ENCODE data around the gene NOS2.

Gene NOS2

DNA sequence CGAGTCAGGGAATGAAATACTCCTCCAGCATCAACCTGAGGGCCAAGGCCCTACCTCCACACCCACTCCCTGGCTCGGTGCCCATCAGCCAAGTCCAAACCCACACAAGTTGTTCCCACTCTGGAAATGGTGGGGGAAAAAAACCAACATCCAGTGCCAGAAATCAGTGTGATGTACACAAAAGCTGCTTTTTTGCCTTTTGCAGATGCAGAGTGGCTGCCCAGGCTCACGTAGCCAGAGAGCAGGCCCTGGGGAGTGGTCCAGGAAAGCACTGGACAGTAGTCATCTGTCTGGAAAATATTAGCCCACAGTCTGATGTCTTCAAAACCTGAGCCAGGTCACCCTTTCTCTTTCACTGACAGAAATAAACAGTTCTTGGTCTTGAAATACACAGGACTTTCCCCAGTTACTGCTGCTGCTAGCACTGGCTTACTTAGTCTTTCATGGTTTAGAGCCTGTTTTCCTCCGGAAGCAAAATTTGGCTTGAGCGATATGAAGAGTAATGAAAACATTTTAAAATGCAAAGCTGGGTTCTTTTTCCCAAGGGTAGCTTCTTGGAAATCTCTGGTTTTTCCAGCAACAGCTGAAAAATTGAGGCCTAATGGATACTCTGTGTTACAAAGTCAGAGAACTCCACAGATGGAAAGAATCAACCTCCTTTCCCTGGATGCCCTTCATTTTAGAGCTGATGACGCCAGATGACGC lies 18.2 kb upstream of the NOS2 start:
- DNase-seq (ENCODE audit: low read depth): no peak

DNA sequence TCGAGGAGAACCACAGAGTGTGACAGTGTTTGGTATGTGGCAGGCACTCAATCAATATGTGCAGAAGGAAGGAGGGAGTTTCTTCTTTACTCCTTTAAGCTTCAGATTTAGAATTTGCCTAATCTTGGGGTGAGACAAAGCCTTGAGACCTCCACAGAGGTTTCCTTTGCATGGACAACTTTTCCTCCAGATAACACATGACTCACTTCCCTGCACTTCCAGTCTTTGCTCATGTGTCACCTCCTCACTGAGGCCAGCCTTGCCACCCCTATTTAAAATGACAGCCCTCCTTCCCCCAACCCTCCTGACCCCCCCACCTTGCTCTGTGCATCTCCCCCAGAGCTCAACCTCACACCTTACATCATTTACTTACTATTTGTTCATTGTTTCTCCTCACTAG lies 17.4 kb upstream of the NOS2 start:
- DNase-seq (ENCODE audit: low read depth): no peak

DNA sequence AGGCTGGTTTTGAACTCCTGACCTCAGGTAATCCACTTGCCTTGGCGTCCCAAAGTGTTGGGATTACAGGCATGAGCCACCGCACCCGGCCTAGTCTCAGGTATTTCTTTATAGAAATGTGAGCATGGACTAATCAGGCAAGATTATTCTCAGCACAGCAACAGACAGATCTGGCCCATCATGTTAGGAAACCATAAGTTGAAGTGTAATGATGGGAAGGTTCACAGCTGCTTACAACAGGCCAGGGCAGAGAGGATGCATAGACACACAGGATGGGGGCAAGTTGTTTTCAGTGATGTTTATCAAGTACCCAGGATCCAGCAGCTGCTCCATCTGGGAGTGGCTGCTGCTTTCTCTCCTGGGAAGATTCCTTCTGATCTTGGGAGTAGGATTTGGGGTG lies 16.6 kb upstream of the NOS2 start:
- DNase-seq (ENCODE audit: low read depth): no peak

DNA sequence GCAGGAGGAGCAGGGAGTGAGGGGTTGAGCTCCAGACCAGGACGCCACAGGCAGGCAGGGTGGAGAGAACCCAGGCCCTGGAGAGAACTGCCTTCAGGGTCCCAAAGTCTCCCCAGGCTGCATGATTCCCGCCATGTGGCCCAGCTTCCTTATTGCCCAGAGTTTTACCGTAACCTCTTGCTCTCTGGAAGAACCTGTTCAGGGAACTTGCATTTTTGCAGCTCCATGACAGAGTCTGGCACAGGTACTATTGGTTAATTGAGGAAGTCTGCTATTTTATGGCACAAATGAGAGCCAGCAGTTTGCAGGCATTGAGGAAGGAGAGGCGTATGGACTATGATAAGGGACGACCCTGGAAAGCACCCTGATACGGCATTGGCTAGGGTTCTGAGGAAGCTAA lies 11.6 kb upstream of the NOS2 start:
- no peak for DNase-seq (ENCODE audit: low read depth)

DNA sequence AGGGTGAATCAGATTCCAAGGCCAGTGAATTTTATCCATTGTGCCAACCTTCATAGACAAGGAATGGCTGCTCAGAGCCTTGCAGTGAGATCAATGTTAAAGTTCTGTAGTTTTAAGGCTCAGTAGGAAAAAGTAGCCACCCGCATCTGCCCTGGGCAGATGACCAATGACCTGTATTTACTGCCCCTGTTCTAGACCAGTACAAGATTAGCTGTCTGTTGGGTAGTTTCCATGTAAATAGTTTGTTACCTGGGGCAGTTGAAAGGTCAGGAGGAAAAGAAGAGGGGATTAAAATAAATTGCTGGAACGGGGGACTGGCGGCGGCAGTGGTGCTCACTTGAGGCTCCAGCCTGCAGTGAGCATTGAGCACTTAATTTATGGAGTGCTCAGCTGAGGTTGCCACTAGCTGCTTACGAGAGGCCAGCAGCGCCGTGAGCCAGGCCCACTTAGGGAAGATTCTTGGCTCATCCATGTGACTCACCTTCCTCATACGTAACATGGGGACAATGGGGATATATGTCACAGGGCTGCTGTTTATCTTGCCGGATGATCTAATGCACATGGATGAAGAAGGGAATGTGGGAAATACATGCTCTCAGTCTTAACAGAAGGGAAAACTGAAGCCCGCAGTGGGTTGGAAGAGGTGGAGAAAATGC lies 10.7 kb upstream of the NOS2 start:
- no peak for DNase-seq (ENCODE audit: low read depth)

DNA sequence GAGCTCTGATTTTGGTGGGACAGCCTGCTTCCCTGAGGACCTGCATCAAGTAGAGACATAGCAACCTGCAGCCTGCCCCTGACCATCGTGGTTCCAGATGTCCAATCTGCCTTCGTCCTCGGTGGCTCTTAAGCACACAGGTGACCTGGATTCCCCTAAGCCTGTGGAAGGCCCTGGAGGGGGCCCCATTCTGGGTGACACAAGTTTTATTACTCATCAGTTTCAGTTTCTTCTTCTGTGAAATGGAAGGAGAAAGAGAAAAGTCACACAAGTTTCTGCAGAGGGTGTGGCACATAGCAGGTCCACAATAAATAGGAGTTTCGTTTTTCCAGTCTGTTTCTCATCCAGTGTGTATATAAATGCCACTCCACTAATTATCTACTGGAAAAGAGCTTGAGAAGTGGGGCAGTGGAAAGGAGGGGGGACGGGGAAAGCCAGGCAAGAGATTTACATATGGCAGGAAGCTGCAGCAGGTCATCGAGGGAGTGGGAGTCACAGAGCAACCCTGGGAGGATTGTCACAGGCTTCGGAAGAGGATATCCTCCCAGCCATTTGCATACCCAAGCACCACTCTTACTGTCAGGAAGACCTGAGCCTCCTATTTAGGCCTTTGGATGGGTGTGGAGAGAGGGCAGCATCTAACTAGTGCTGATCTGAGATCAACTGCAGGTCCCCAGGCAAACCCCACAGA lies 10.0 kb upstream of the NOS2 start:
- DNase-seq (ENCODE audit: low read depth): no peak

DNA sequence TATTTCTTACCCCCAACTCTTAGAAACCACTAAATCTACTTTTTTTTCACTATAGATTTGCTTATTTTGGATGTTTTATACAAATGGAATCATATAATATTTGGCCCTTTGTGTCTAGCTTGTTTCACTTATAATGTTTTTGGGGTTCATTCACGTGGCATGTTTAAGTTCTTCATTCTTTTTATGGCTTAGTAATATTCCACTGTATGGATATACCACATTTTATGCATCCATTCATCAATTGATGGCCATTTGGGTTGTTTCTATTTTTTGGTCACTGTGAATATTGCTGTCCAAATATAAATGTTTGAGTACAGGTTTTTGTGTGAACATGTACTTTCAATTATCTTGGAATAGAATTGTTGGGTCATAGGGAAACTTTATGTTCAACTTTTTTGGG lies 9.2 kb upstream of the NOS2 start:
- no peak for DNase-seq (ENCODE audit: low read depth)

DNA sequence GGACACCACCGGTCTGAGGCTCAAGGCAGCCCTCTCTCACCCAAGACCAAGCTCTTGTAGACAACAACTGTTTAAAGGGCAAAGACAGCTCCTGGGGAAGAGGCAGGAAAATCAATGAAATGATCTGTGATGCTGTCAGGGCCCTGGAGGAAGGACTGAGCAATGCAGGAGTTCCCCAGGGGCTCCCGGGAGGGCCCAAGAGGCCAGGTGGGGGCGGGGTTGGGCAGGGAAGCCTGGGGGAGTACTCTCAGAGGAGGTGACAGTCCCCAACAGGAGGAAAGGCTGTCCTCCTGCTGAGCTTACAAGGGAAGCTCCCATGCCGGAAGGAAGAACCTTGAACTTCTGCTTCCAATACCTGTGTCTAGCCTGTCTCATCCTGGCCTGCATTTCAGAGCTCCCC lies 8.3 kb upstream of the NOS2 start:
- DNase-seq (ENCODE audit: low read depth): no peak

DNA sequence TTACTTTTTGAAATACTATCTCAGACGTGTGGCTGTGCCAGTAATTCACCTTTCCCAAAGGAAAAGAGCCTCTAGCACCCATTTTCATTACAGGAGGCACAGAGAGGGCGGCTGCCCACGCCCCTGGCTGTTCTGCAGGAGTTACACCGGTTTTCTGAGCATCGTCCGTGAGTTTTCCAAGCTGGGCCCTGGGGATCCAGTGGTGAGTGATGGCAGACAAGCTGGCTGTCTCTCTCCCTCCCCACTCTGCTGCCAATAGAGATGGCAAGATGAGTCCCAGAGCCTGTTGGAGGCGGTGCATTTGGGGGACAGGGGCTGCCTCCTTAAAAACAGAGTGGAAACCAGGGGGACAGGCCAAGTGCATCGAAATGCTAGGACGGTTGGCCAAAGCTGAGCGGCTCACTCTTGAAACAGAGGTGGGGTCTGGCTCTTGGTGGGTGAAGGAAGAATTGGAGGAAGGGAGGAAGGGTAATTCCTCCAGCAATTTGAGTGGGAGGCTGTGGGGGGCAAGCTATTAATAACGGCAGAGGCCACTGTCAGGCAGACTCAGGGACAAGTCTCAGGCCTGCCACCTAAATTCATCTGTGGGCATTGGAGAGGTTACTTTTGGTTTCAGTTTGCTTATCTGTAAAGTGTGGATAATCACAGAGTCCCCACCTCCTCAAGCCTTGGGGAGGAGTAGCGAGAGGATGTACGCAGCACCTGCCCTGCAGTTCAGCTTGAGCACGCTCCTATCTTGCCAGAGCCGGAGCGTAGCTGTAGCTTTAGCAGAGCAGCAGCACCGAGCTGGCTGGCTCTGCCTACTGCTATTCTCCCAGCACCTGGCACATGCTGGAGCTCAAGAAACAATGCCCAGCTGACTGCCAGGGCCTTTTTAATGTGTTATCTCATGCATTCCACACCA lies 7.5 kb upstream of the NOS2 start:
- no peak for DNase-seq (ENCODE audit: low read depth)

DNA sequence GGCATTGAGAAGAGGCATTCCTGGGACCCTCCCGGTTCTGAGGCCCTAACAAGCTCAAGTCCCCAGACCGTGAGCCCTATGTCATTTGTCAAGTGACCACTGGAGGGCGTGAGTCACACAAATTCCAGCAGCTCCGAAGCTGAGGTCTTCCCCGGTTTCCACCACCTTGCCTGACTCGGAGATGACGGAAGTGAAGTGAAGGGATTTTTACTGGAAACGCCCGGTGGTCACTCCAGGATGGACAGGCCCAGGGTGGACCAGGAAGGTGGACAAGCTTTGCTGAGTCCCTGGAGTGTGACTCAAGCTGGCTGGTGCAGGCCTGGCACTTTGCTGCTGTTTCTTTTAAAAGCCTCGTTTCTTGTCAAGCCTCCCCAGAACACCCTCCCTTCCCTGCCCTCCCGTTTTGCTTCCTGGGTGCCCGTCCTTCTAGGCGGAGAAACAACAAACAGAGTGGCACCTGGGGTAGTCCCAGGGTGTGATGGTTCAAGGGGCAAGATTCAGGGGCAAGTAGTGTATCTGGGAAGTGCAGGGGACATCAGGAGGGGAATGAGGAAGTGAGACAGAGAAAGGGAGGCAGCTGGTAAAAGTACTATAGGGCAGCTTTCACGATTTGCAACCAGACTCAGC lies 5.3 kb upstream of the NOS2 start:
- DNase-seq (ENCODE audit: low read depth): peak; percentile 81

DNA sequence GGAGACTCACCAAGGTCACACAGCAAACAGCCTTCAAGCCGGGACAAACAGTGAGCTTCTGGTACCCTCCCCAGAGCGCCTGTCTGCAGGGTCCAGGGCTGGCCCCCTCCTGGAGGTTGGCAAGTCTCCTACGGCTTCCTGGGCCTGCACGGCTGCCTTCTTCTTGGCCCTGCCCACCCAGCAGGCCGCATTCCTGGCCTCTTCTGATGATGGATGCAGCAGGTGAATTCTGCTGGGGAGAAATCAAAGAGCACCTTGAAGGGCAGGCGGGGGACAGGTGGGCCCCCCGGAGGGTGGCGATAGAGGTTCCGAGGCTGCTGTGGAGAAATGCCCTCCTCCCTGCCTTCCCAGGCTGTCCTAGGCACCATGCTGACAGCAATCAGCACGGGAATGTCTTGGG lies 3.8 kb upstream of the NOS2 start:
- DNase-seq (ENCODE audit: low read depth): no peak

DNA sequence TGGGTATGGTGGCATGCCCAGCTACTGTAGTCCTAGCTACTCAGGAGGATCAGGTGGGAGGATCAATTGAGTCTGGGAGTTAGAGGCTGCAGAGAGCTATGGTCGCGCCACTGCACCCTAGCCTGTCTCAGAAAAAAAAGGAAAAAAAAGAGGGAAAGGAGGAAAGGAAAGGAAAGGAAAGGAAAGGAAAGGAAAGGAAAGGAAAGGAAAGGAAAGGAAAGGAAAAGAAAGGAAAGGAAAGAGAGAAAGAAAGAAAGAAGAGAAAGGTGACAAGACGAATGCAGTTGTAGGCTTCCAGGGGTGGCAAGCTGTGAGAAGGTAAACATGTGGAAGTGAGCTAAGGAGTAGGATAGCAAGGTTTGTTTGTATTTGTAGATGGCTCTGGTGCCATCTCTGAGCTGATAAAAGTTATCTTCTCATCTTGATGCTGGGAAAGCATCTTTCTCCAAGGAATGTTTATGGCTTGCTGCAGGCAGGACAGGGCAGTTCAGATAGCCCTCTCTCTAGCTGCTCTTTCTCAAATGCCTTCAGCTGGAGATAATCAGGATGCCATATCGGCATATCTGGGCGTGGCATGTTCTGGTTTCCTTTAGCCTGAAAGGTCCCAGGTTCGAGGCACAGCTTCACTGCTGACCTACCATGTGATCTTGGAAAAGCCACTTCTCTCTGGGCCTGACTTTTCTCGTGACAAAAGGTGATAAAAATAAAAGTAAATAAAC lies 2.8 kb upstream of the NOS2 start:
- DNase-seq (ENCODE audit: low read depth): no peak

DNA sequence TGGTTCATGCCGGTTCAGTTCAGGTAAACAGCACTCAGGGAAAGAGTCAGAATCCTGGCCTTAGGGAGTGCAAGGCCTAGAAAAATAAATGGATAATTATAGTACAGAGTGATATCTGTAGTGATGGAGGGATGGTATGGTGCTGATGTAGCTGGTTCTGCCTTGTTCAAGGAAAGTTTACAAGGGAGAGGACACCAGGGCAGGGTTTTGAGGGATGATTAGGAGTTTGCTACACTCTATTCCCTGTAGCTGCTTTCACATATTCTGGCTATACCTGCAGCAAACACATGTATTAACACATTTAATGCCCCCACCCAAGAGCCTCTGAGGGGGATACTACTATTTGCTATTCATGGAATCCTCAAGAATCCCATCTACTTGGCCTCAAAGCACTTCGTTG lies 1.7 kb upstream of the NOS2 start:
- no peak for DNase-seq (ENCODE audit: low read depth)

DNA sequence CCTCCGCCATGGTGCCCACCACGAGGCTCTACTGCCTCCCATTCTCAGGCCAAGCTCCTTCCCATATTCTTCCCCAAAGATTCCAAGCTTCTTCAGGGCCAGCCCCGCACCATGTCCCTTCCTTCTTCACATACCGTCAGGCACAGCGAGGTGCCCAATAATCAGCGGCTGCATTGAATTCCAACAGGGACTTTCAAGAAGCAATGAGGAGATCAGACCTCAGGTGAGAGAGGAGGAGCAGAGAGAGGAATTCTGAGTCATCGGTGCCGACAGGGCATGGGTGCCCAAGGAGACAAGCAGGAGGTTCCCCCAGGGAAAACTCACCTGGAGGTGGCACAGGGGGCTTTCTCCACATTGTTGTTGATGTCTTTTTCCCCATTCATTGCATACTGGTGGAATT lies 2.0 kb downstream of the NOS2 start:
- no peak for DNase-seq (ENCODE audit: low read depth)

DNA sequence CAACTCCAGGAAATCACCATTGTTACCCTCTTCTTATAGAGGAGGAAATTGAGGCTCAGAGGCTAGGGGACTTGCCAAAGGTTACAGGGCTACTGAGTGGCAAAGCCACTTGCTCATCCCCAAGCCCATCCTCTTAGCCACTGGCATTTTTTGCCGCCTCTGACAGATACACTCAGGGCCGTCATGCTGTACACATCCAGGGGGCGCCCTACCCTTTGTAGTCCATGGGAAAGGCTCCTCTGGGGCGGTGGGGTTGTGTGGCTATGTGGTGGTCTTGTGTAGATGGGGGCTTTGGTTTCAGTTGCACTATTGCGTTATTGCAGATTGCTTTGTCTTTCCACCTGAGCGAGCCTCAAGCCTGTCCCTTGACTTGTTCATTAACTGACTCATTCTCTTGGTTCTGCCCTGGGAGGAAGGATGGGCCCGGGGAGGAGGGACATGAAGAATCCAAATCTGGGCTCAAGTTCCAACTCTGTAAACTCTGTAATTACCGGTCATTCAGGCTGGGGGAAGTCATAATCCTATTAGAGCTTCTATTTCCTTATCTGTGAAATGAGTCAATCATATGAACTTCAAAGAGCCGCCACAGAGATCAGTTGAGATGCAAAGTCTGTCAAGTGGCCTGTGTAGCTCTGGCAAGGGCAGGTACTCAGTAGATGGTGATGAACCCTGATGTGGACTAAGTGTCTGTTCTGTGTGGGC lies 2.8 kb downstream of the NOS2 start:
- DNase-seq (ENCODE audit: low read depth): no peak

DNA sequence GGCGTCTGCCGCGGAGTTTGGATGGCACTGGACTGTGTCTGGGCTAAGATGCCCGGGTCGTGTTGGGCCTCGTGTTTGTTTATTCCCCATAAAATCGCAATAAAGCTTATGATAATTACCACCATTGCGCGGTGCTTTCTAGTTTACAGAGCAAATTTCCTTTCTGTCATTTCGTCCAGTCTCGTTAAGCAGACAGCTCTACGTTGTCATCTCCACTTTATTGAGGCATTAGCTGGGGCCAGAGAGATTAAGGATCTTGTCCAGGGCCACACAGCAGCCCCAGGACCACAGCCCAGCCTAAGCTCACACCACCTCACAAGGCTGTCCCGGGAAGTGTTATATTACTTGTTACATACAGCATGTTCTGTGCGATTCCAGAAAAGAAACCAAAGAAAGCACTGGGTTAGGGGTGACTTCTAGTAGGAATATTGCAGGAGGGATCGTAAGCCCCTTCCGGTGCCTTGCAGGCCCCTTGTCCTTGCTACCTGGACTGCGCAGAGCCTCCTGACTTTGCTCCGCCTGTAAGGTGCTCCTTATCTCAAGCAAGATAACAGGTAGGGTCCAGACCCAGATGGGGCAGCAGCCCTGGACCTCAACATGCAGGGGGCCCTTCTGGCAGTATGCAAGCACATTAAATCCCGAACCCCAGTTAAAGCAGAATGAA lies 6.3 kb downstream of the NOS2 start:
- DNase-seq (ENCODE audit: low read depth): no peak

DNA sequence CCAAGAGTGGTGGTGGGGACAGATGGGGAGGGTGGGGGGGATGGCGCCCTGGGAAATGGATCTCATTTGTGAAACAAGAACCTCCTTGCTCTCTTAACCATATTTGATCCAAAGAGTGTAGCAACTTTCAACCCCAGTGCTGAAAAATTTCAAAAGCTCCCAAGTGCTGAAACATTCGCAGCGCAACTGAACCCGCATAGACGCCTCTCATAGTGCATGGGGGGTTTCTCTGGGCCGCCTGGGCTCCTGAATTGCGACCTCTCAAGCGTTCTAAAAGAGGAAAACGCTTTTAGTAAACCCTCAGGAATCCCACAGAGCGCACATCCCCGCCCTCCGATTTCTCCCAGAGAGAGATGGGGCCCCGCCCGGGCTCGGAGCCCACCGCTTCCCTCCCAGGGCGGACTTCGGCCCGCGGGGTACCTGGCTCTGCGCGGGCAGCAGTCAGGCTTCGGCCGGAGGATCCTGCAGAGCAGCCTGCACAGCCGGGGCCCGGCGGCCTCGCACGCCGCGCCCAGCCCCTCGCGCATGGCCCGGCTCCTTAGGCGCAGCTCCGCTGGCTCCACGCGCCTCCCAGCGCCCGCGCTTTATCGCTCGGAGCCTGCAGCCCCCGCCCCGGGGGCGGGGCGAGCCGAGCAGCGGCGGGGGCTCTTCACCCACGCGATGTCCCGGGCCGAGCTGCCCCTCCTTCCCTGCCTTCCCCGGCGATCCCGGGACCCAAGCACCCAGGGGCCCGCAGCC lies 7.0 kb downstream of the NOS2 start:
- DNase-seq (ENCODE audit: low read depth): no peak

DNA sequence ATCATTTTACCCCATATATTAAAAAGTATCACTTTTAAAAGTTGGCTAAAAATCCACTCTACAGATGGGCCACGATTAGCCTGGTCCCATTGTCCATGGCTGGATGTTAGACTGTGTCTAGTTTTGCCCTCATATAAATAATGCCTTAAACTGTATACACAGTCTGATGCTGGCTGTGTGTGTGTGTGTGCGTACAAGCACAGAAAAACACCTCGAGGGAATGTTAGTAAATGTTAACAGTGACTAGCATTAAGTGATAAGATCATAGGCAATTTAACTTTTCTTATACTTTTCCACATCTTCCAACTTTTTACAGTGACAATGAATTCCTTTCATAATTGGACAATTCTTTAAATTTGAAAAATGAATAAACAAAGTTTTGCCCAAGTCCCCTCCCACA lies 8.2 kb downstream of the NOS2 start:
- no peak for DNase-seq (ENCODE audit: low read depth)

DNA sequence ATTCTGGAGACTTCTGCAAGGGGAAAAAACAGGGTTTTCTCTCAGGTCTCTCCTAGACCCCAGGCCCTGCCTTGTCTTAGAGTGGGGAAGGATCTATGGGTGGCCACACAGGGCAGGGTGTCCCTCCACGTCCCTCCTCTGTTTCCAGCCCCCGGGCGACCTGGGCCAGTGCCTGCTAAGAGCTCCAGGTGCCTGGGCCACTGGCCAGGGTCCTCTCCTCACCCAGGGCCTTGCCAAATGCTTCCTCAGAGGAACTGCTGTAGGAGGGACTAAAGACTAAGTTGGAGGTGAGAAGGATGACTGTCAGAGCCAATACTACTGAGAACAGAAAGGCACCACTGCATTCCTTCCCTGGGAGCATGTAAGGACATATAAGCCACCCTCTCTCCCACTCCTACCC lies 11.4 kb downstream of the NOS2 start:
- DNase-seq (ENCODE audit: low read depth): no peak

Data from fibroblast of gingiva (primary cell).